HepG2 (cell line): ENCODE data around the gene CMTM2. TPM values are rescaled to one million over a fixed set of nuclear protein-coding genes. Genes with fewer than 3 reads are reported as not detected.

Experiments used
- CBX1 ChIP-seq: IDR thresholded peaks from one replicate; pipeline ENCODE4 v1.6.1; 2016; ENCODE audit warnings: antibody characterized with exemption, low read depth
- IRX3 ChIP-seq: sonication (generic); formaldehyde crosslinking; IDR thresholded peaks from 2 replicates; pipeline ENCODE4 v1.8.1; 2023; ENCODE audit warnings: mild to moderate bottlenecking, low read depth, missing genetic modification reagents, borderline replicate concordance
- ZNF224 ChIP-seq: sonication (generic); formaldehyde crosslinking; IDR thresholded peaks from 2 replicates; pipeline ENCODE4 v1.5.0; 2020; ENCODE audit warnings: mild to moderate bottlenecking, missing genetic modification reagents
- ZNF687 ChIP-seq: sonication (generic); formaldehyde crosslinking; IDR thresholded peaks from 2 replicates; pipeline ENCODE4 v1.5.1; 2020; ENCODE audit warnings: mild to moderate bottlenecking, missing genetic modification reagents, moderate library complexity
- ZSCAN9 ChIP-seq: IDR thresholded peaks from 2 replicates; pipeline ENCODE4 v1.6.1; 2016; ENCODE audit warnings: borderline replicate concordance
- polyA plus RNA-seq, 8 experiments: library from polyadenylated mRNA; depleted of rRNA in 3 of 8; stranded (reverse) in 7 of 8; unstranded in 1 of 8; fragments of >200 nt; fragmentation: Illumina TruSeq in 4 of 8; extraction: Trizol in 4 of 8; gene quantifications; 2 replicates each; pipeline versions ENCODE4 v1.2.1 to v1.2.3, GENCODE V29; 2011 to 2016; ENCODE audit warnings: low read depth in 4 of 8, missing spikeins in 1 of 8, mixed read lengths in 1 of 8; ENCODE audit not compliant: insufficient read depth in 1 of 8
- total RNA-seq, 5 experiments: library from RNA; depleted of rRNA; stranded (reverse); fragments of >200 nt; fragmentation: Illumina TruSeq; extraction: Trizol; gene quantifications; 2 replicates each; pipeline ENCODE4 v1.2.3, GENCODE V29; 2016; ENCODE audit warnings: low read depth in 1 of 5
- TF ChIP-seq, protein P1 (sequence below): sonication (generic); formaldehyde crosslinking; IDR thresholded peaks from 2 replicates; pipeline ENCODE4 v1.5.0; 2020; ENCODE audit warnings: mild to moderate bottlenecking, missing genetic modification reagents, borderline replicate concordance
- TF ChIP-seq, protein P2 (sequence below): sonication (generic); formaldehyde crosslinking; conservative IDR thresholded peaks from 2 replicates; pipeline ENCODE4 v1.4.0; 2020; ENCODE audit warnings: missing genetic modification reagents
- TF ChIP-seq, protein P3 (sequence below): conservative IDR thresholded peaks from 2 replicates; pipeline ENCODE4 v1.6.1; 2018; ENCODE audit warnings: missing genetic modification reagents

Gene CMTM2
- total and polyA plus RNA-seq, 2 of the 13 experiments (the other 11 are each of a cell fraction or from before 2014, with no cell fraction given): not detected

GRCh38 chr16:66549284-66550131 lies 29.8 kb upstream of the CMTM2 start, which contains the start of gene TK2 (continued):
- TF ChIP-seq, protein P1, sequence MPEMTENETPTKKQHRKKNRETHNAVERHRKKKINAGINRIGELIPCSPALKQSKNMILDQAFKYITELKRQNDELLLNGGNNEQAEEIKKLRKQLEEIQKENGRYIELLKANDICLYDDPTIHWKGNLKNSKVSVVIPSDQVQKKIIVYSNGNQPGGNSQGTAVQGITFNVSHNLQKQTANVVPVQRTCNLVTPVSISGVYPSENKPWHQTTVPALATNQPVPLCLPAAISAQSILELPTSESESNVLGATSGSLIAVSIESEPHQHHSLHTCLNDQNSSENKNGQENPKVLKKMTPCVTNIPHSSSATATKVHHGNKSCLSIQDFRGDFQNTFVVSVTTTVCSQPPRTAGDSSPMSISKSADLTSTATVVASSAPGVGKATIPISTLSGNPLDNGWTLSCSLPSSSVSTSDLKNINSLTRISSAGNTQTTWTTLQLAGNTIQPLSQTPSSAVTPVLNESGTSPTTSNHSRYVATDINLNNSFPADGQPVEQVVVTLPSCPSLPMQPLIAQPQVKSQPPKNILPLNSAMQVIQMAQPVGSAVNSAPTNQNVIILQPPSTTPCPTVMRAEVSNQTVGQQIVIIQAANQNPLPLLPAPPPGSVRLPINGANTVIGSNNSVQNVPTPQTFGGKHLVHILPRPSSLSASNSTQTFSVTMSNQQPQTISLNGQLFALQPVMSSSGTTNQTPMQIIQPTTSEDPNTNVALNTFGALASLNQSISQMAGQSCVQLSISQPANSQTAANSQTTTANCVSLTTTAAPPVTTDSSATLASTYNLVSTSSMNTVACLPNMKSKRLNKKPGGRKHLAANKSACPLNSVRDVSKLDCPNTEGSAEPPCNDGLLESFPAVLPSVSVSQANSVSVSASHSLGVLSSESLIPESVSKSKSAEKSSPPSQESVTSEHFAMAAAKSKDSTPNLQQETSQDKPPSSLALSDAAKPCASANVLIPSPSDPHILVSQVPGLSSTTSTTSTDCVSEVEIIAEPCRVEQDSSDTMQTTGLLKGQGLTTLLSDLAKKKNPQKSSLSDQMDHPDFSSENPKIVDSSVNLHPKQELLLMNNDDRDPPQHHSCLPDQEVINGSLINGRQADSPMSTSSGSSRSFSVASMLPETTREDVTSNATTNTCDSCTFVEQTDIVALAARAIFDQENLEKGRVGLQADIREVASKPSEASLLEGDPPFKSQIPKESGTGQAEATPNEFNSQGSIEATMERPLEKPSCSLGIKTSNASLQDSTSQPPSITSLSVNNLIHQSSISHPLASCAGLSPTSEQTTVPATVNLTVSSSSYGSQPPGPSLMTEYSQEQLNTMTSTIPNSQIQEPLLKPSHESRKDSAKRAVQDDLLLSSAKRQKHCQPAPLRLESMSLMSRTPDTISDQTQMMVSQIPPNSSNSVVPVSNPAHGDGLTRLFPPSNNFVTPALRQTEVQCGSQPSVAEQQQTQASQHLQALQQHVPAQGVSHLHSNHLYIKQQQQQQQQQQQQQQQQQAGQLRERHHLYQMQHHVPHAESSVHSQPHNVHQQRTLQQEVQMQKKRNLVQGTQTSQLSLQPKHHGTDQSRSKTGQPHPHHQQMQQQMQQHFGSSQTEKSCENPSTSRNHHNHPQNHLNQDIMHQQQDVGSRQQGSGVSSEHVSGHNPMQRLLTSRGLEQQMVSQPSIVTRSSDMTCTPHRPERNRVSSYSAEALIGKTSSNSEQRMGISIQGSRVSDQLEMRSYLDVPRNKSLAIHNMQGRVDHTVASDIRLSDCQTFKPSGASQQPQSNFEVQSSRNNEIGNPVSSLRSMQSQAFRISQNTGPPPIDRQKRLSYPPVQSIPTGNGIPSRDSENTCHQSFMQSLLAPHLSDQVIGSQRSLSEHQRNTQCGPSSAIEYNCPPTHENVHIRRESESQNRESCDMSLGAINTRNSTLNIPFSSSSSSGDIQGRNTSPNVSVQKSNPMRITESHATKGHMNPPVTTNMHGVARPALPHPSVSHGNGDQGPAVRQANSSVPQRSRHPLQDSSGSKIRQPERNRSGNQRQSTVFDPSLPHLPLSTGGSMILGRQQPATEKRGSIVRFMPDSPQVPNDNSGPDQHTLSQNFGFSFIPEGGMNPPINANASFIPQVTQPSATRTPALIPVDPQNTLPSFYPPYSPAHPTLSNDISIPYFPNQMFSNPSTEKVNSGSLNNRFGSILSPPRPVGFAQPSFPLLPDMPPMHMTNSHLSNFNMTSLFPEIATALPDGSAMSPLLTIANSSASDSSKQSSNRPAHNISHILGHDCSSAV (CRISPR knock-in tag): peak; percentile 86; the same call in 1 of the 2 replicates
- TF ChIP-seq ZNF224 (no peak), ZSCAN9 (CRISPR knock-in tag) (peak; percentile 34; the same call in 1 of the 2 replicates), CBX1 (no peak), ZNF687 (CRISPR knock-in tag) (peak; percentile 96), IRX3 (no peak; the same call in 1 of the 2 replicates)
- TF ChIP-seq, protein P2, sequence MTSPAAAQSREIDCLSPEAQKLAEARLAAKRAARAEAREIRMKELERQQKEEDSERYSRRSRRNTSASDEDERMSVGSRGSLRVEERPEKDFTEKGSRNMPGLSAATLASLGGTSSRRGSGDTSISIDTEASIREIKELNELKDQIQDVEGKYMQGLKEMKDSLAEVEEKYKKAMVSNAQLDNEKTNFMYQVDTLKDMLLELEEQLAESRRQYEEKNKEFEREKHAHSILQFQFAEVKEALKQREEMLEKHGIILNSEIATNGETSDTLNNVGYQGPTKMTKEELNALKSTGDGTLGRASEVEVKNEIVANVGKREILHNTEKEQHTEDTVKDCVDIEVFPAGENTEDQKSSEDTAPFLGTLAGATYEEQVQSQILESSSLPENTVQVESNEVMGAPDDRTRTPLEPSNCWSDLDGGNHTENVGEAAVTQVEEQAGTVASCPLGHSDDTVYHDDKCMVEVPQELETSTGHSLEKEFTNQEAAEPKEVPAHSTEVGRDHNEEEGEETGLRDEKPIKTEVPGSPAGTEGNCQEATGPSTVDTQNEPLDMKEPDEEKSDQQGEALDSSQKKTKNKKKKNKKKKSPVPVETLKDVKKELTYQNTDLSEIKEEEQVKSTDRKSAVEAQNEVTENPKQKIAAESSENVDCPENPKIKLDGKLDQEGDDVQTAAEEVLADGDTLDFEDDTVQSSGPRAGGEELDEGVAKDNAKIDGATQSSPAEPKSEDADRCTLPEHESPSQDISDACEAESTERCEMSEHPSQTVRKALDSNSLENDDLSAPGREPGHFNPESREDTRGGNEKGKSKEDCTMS: no peak
- TF ChIP-seq, protein P3, sequence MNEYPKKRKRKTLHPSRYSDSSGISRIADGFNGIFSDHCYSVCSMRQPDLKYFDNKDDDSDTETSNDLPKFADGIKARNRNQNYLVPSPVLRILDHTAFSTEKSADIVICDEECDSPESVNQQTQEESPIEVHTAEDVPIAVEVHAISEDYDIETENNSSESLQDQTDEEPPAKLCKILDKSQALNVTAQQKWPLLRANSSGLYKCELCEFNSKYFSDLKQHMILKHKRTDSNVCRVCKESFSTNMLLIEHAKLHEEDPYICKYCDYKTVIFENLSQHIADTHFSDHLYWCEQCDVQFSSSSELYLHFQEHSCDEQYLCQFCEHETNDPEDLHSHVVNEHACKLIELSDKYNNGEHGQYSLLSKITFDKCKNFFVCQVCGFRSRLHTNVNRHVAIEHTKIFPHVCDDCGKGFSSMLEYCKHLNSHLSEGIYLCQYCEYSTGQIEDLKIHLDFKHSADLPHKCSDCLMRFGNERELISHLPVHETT (CRISPR knock-in tag): 0 out of 2 replicates have a peak, but pooled peaks have one; percentile 27
